WTC11 (cell line): ENCODE data around the gene FAM161A. TPM values are rescaled to one million over a fixed set of nuclear protein-coding genes. Genes with fewer than 3 reads are reported as not detected.
A peak's percentile ranks its signal among the peaks of the same experiment; 100 is the strongest.
"Not testable (repeated sequence)": the region's sequence is repeated elsewhere in the genome, so short reads cannot be mapped to it uniquely, and the experiment has no call there.

ENCODE experiments used
- ATAC-seq: fragments of 200-7000 bp; cut with Tn5 transposase; 2 replicates; pipeline ENCODE4 v1.10.0; 2021; ENCODE audit warnings: mild to moderate bottlenecking, moderate library complexity
- CTCF ChIA-PET: fragments of 300-600 bp; sonication (Branson Sonifier 250); formaldehyde crosslinking; loops from one replicate; lab custom pipeline; 2021; ENCODE audit warnings: antibody characterized with exemption; lab: Charles Lee
- POLR2A ChIA-PET: fragments of 350-600 bp; sonication (Branson Sonifier 250); formaldehyde crosslinking; loops from one replicate; lab custom pipeline; 2021; ENCODE audit warnings: antibody characterized with exemption; lab: Charles Lee
- DNase-seq: peaks from one replicate; pipeline ENCODE4 v3.0.0; 2021; ENCODE audit warnings: low spot score
- H3K27ac Mint-ChIP-seq: 2 replicates; pipeline ENCODE4 v1.8.0; 2021; ENCODE audit warnings: mixed read lengths
- H3K27me3 Mint-ChIP-seq: 2 replicates; pipeline ENCODE4 v1.8.0; 2021; ENCODE audit warnings: low read depth, mild to moderate bottlenecking, moderate library complexity, mixed read lengths
- H3K36me3 Mint-ChIP-seq: 2 replicates; pipeline ENCODE4 v1.8.0; 2021; ENCODE audit warnings: mixed read lengths
- H3K4me1 Mint-ChIP-seq: 2 replicates; pipeline ENCODE4 v1.8.0; 2022; ENCODE audit warnings: mixed read lengths
- H3K4me3 Mint-ChIP-seq: 2 replicates; pipeline ENCODE4 v1.8.0; 2021; ENCODE audit warnings: mild to moderate bottlenecking, moderate library complexity, mixed read lengths
- H3K9me3 Mint-ChIP-seq: 2 replicates; pipeline ENCODE4 v1.8.0; 2021; ENCODE audit warnings: mixed read lengths
- CREB1 ChIP-seq: sonication (generic); formaldehyde crosslinking; IDR thresholded peaks from 2 replicates; pipeline ENCODE4 v1.8.0; 2023; ENCODE audit warnings: mild to moderate bottlenecking, missing genetic modification reagents
- E2F4 ChIP-seq: sonication (generic); formaldehyde crosslinking; IDR thresholded peaks from 2 replicates; pipeline ENCODE4 v1.8.1; 2022; ENCODE audit warnings: low read depth, mild to moderate bottlenecking, moderate library complexity, missing genetic modification reagents, borderline replicate concordance
- NFE2L1 ChIP-seq: sonication (generic); formaldehyde crosslinking; IDR thresholded peaks from 2 replicates; pipeline ENCODE4 v1.8.1; 2023; ENCODE audit warnings: missing genetic modification reagents
- NR3C1 ChIP-seq: sonication (generic); formaldehyde crosslinking; conservative IDR thresholded peaks from 2 replicates; pipeline ENCODE4 v1.8.1; 2023; ENCODE audit warnings: low read depth, mild to moderate bottlenecking, missing genetic modification reagents
- RELA ChIP-seq: sonication (generic); formaldehyde crosslinking; IDR thresholded peaks from 2 replicates; pipeline ENCODE4 v1.8.1; 2022; ENCODE audit warnings: missing genetic modification reagents, mild to moderate bottlenecking, borderline replicate concordance
- RORB ChIP-seq: fragments of 250-450 bp; sonication (Bioruptor Pico); IDR thresholded peaks from 2 replicates; pipeline ENCODE4 v1.9.0; 2021; ENCODE audit warnings: mild to moderate bottlenecking
- TCF7 ChIP-seq: sonication (generic); formaldehyde crosslinking; IDR thresholded peaks from 2 replicates; pipeline ENCODE4 v1.8.0; 2022; ENCODE audit warnings: mild to moderate bottlenecking, low read depth, missing genetic modification reagents, moderate library complexity
- ZNF121 ChIP-seq: sonication (generic); formaldehyde crosslinking; IDR thresholded peaks from 2 replicates; pipeline ENCODE4 v1.8.0; 2023; ENCODE audit warnings: missing genetic modification reagents
- ZNF281 ChIP-seq: sonication (generic); formaldehyde crosslinking; IDR thresholded peaks from 2 replicates; pipeline ENCODE4 v1.8.0; 2023; ENCODE audit warnings: mild to moderate bottlenecking, missing genetic modification reagents
- ZNF396 ChIP-seq: fragments of 250-450 bp; sonication (Bioruptor Pico); IDR thresholded peaks from 2 replicates; pipeline ENCODE4 v1.8.0; 2021; ENCODE audit warnings: mild to moderate bottlenecking, moderate library complexity, borderline replicate concordance
- ZSCAN18 ChIP-seq: fragments of 250-450 bp; sonication (Bioruptor Pico); IDR thresholded peaks from 2 replicates; pipeline ENCODE4 v2.1.2; 2022; ENCODE audit warnings: mild to moderate bottlenecking, moderate library complexity
- total RNA-seq: library from RNA; stranded (reverse); gene quantifications from 3 replicates; pipeline ENCODE4 v1.2.3, GENCODE V29; 2021
- TF ChIP-seq, protein P1 (sequence below): sonication (generic); formaldehyde crosslinking; IDR thresholded peaks from 2 replicates; pipeline ENCODE4 v1.8.1; 2023; ENCODE audit warnings: mild to moderate bottlenecking, moderate library complexity, missing genetic modification reagents
- TF ChIP-seq, protein P2 (sequence below): sonication (generic); formaldehyde crosslinking; IDR thresholded peaks from 2 replicates; pipeline ENCODE4 v1.8.1; 2022; ENCODE audit warnings: missing genetic modification reagents, borderline replicate concordance
- TF ChIP-seq, protein P3 (sequence below): fragments of 250-450 bp; sonication (Bioruptor Pico); IDR thresholded peaks from 2 replicates; pipeline ENCODE4 v1.9.0; 2021; ENCODE audit warnings: mild to moderate bottlenecking
- TF ChIP-seq, protein P4 (sequence below): sonication (generic); formaldehyde crosslinking; IDR thresholded peaks from 2 replicates; pipeline ENCODE4 v1.8.1; 2023; ENCODE audit warnings: mild to moderate bottlenecking, missing genetic modification reagents

Gene FAM161A
- total RNA-seq, 1 experiment from 2014 or later, result 12.4 TPM

GRCh38 chr2:61816480-61817355, 37.1 kb downstream of the FAM161A start:
- Mint-ChIP-seq H3K4me3 (no peak overlapping the region), H3K27ac (no peak overlapping the region), H3K27me3 (no peaks in the 10 kb centered on the region), H3K36me3 (no peaks in the 10 kb centered on the region)
- DNase-seq, result no peak
- no peak for TF ChIP-seq NR3C1
- peak; percentile 59; the same call in 1 of the 2 replicates for TF ChIP-seq ZNF121 (CRISPR knock-in tag)
- TF ChIP-seq, protein P1, sequence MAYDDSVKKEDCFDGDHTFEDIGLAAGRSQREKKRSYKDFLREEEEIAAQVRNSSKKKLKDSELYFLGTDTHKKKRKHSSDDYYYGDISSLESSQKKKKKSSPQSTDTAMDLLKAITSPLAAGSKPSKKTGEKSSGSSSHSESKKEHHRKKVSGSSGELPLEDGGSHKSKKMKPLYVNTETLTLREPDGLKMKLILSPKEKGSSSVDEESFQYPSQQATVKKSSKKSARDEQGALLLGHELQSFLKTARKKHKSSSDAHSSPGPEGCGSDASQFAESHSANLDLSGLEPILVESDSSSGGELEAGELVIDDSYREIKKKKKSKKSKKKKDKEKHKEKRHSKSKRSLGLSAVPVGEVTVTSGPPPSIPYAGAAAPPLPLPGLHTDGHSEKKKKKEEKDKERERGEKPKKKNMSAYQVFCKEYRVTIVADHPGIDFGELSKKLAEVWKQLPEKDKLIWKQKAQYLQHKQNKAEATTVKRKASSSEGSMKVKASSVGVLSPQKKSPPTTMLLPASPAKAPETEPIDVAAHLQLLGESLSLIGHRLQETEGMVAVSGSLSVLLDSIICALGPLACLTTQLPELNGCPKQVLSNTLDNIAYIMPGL (CRISPR knock-in tag), result no peak
- TF ChIP-seq, all 79 proteins: peak for 1
- Mint-ChIP-seq H3K4me1 (no peaks in the 10 kb centered on the region), H3K9me3 (no peaks in the 10 kb centered on the region)
- ChIA-PET CTCF (no interaction called here), POLR2A (interaction anchor here (1.1 kb wide), 1 partner anchor 21 kb away, joined by 3 read pairs; no protein-coding TSS in a partner anchor)
- no peak for ATAC-seq

GRCh38 chr2:61814539-61815160, 39.2 kb downstream of the FAM161A start:
- no peaks in the 10 kb centered on the region for H3K9me3 Mint-ChIP-seq
- TF ChIP-seq ZNF281 (CRISPR knock-in tag) (no peak), ZSCAN18 (CRISPR knock-in tag) (no peak), CREB1 (CRISPR knock-in tag) (no peak)
- ChIA-PET POLR2A (no interaction called here), CTCF (interaction anchor here (0.6 kb wide), 1 partner anchor 79 kb away, joined by 3 read pairs; no protein-coding TSS in a partner anchor)
- H3K4me3 Mint-ChIP-seq, result no peak overlapping the region
- ATAC-seq, result no peak
- peaks cover under 1% of the 10 kb centered on the region; the same call in 1 of the 2 replicates for H3K4me1 Mint-ChIP-seq
- no peak for DNase-seq
- H3K27me3 Mint-ChIP-seq, result no peaks in the 10 kb centered on the region
- no peak overlapping the region for H3K27ac Mint-ChIP-seq
- no peaks in the 10 kb centered on the region for H3K36me3 Mint-ChIP-seq

DNA sequence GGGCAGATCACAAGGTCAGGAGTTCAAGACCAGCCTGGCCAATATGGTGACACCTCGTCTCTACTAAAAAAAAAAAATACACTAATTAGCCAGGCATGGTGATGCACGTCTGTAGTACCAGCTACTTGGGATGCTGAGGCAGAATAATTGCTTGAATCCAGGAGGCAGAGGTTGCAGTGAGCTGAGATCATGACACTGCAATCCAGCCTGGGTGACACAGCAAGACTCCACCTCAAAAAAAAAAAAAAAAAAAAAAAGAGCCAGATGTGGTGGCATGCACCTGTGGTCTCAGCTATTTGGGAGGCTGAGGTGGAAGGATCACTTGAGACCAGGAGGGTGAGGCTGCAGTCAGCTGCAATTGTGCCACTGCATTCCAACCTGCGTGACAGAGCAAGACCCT, 40.5 kb downstream of the FAM161A start:
- ATAC-seq, H3K9me3 Mint-ChIP-seq, POLR2A ChIA-PET, H3K4me3 Mint-ChIP-seq, H3K4me1 Mint-ChIP-seq, H3K27ac Mint-ChIP-seq, DNase-seq, H3K27me3 Mint-ChIP-seq, H3K36me3 Mint-ChIP-seq: not testable (repeated sequence)
- CTCF ChIA-PET, result interaction anchor here (0.5 kb wide), 1 partner anchor 61 kb away, joined by 3 read pairs; no protein-coding TSS in a partner anchor

DNA sequence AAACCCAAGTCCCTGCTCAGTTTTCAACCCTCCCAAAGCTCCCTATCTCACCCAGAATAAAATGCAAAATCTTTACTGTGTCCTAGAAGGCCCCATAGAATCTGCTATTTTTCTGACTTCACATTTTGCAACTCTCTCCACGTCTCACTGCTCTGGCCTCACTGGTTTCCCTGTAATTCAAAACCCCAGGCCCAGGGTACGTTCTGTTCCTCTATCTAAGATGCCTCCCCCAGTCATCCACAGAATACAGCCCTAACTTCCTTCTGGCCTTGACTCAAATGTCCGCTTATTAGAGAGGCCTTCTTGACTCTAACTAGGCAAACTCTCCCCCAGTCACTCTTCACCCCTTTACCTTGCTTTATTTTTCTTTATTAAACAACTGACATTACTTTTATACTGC, 42.0 kb downstream of the FAM161A start:
- peaks cover 7% of the 10 kb centered on the region for H3K4me1 Mint-ChIP-seq
- H3K36me3 Mint-ChIP-seq, result no peaks in the 10 kb centered on the region
- ChIA-PET CTCF (no interaction called here), POLR2A (no interaction called here)
- DNase-seq, result no peak
- H3K9me3 Mint-ChIP-seq, result no peaks in the 10 kb centered on the region
- H3K27ac Mint-ChIP-seq, result no peak overlapping the region
- ATAC-seq, result no peak
- H3K27me3 Mint-ChIP-seq, result no peaks in the 10 kb centered on the region
- no peak overlapping the region for H3K4me3 Mint-ChIP-seq
- TF ChIP-seq RELA (CRISPR knock-in tag) (no peak), ZNF396 (no peak), NFE2L1 (no peak), RORB (CRISPR knock-in tag) (no peak), TCF7 (no peak), E2F4 (CRISPR knock-in tag) (no peak)
- TF ChIP-seq, protein P2, sequence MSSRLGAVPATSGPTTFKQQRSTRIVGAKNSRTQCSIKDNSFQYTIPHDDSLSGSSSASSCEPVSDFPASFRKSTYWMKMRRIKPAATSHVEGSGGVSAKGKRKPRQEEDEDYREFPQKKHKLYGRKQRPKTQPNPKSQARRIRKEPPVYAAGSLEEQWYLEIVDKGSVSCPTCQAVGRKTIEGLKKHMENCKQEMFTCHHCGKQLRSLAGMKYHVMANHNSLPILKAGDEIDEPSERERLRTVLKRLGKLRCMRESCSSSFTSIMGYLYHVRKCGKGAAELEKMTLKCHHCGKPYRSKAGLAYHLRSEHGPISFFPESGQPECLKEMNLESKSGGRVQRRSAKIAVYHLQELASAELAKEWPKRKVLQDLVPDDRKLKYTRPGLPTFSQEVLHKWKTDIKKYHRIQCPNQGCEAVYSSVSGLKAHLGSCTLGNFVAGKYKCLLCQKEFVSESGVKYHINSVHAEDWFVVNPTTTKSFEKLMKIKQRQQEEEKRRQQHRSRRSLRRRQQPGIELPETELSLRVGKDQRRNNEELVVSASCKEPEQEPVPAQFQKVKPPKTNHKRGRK (CRISPR knock-in tag), result no peak
- TF ChIP-seq, protein P3, sequence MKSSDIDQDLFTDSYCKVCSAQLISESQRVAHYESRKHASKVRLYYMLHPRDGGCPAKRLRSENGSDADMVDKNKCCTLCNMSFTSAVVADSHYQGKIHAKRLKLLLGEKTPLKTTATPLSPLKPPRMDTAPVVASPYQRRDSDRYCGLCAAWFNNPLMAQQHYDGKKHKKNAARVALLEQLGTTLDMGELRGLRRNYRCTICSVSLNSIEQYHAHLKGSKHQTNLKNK, result no peak
- TF ChIP-seq, protein P4, sequence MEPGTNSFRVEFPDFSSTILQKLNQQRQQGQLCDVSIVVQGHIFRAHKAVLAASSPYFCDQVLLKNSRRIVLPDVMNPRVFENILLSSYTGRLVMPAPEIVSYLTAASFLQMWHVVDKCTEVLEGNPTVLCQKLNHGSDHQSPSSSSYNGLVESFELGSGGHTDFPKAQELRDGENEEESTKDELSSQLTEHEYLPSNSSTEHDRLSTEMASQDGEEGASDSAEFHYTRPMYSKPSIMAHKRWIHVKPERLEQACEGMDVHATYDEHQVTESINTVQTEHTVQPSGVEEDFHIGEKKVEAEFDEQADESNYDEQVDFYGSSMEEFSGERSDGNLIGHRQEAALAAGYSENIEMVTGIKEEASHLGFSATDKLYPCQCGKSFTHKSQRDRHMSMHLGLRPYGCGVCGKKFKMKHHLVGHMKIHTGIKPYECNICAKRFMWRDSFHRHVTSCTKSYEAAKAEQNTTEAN, result no peak
